GM12873 (cell line): ENCODE results near the gene CLMP.

Experiments
- TF ChIP-seq, protein P1 (sequence below): IDR thresholded peaks from 2 replicates; pipeline ENCODE4 v1.5.1; 2012; ENCODE audit warnings: low read depth, mild to moderate bottlenecking, moderate library complexity, low read length, control low read depth; ENCODE audit not compliant: insufficient read depth; ENCODE audit errors: missing control alignments

Gene CLMP

DNA sequence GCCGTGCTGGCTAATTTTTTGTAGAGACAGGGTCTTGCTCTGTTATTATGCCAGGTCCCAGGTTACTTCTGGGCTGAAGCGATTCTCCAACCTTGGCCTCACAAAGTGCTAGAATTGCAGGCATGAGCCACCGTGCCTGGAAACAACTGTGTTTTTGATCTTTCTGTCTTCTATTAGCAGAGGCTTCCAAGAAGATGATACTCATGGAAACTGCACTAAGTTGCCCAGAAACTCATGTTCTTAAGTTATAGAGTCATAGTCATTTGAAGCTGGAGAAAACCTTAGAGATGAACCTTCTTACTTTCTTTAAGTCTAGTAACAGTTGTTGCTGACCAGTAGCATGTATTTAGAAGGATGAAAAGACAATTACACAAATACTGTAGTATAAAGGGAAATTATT is 96.1 kb downstream of the CLMP start:
- TF ChIP-seq, protein P1, sequence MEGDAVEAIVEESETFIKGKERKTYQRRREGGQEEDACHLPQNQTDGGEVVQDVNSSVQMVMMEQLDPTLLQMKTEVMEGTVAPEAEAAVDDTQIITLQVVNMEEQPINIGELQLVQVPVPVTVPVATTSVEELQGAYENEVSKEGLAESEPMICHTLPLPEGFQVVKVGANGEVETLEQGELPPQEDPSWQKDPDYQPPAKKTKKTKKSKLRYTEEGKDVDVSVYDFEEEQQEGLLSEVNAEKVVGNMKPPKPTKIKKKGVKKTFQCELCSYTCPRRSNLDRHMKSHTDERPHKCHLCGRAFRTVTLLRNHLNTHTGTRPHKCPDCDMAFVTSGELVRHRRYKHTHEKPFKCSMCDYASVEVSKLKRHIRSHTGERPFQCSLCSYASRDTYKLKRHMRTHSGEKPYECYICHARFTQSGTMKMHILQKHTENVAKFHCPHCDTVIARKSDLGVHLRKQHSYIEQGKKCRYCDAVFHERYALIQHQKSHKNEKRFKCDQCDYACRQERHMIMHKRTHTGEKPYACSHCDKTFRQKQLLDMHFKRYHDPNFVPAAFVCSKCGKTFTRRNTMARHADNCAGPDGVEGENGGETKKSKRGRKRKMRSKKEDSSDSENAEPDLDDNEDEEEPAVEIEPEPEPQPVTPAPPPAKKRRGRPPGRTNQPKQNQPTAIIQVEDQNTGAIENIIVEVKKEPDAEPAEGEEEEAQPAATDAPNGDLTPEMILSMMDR, result no peak

DNA sequence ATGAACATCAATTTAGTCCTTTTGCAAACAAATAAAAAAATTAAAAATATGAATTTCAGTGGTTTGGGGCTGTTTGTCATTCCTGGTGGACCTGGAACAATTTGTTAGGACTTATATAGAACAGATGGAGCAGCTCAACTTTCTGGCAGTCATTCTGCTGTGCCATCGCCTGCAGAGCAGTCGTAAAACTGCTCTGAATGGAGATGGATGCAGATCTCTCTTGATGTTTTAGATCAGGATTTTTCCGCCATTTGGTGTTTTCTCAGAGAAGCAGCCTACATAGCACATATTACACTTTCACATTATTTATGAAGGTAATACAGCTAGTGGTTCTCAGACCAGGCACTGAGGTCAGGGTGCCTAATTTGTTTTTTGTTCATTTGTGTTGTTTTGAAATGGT is 101.3 kb downstream of the CLMP start:
- TF ChIP-seq, protein P1, result no peak

DNA sequence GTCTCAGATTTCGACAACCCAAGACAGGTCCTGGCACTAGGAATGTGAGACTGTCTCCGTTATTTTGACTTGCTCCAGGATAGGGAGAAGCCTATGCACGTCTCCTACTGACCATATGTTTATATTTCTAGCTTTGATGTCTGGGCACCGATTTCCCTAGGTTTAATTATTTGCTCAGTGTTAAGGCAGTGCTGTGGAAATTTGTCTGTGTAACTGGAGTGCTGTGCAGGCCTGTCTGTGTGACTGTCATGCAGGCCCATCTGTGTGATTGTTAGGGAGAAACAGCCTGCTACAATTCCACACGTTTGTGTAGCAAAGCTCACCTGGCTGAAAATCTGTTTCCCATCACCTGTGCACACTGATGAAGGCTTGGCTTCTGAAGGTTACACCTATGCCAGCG is 103.5 kb downstream of the CLMP start:
- TF ChIP-seq, protein P1, result no peak

DNA sequence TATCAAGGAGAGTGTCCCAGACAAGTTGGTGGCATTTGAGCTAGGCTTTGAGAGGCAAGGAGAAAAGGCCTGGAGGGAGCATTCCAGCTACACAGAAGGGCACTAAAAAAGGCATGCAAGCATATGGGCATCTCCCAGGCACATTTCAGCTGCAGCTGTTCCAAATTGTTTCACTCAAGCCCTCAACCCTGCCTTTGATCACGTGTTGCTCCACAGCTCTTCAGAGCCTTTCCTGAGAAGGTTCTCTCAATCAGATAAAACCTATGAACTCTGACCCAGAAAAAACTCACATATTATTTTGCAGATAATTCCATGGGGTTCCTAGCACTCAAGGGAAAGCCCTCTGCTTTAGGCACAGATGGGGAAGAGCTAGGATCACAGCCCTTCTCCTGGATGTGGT is 108.7 kb downstream of the CLMP start:
- TF ChIP-seq, protein P1, result no peak

DNA sequence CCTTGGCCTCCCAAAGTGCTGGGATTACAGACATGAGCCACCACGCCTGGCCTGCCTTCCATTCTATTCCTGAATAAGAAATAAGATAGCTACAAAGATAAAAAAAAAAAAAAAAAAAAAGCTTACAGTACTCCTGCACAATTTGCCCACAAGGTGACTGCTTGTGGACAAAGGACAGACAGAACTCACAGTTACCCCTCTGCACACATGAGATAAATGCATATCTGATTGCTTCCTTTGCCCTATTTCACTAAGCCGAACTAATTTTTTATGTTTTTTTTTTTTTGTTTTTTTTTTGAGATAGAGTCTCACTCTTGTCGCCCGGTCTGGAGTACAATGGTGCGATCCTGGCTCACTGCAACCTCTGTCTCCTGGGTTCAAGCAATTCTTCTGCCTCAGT is 109.6 kb downstream of the CLMP start:
- TF ChIP-seq, protein P1, result no peak

DNA sequence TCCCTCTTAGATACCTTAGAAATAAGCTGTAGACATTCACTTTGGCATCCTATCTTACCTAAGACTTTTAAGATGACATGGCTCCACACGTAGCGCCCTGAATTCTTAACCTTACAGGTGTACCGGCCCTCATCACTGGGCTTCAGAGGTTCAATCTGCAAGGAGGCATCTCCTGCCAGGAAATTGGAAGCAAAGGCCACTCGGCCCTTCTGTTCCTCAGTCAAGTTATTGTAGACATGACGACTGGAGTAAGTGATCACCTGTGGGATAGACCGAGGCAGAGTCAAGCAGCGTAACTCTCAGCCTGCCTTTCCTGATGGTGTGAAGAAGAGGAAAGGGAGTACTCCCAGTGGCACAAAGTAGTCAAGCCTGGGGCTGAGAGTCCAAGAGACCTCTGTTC is 110.6 kb downstream of the CLMP start:
- TF ChIP-seq, protein P1, result no peak

DNA sequence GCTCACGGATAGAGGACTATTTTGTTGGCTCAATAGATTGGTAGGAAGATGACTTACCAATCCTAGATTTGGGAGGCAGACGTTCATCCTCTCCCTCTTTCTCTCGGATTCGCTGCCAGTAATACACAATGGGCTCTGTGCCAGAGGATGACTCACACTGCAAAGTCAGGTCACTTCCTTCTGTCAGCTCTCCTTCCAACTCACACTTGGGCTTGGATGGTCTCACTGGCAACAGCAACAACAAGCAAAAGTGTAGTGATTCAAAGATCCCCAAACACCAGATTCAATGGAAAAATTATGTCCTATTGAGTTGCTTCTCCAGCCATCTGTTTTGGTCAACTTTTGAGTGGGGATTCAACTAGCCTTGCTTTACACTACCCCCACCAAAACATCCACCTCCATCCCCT is 111.4 kb downstream of the CLMP start:
- TF ChIP-seq, protein P1, result no peak

DNA sequence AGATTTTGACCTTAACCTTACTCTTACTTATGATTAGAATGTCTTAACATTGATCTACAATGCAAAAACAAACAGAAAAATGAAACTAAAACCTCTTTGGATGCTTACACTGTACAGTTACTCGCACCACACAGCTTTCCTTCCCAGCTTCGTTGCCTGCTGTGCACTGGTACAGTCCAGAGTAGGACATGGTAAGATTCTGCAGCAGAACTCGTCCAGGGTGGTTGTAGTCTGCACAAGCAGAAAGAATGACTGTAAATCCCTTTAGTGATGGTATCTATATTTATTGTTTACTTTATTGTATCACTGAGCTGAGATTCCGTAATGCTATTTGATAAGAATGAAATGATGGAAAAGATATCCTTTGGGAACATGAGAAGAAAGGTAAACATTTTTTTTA is 112.1 kb downstream of the CLMP start:
- TF ChIP-seq, protein P1, result no peak
